GM19372 (cell line): ENCODE measurements around the gene CHMP2B.

Source experiments
- ATAC-seq: cut with Tn5 transposase; IDR thresholded peaks from one replicate; pipeline ENCODE4 v1.9.1; 2021; ENCODE audit warnings: mild to moderate bottlenecking, low read depth, moderate library complexity; ENCODE audit not compliant: unreplicated experiment

Gene CHMP2B, protein sequence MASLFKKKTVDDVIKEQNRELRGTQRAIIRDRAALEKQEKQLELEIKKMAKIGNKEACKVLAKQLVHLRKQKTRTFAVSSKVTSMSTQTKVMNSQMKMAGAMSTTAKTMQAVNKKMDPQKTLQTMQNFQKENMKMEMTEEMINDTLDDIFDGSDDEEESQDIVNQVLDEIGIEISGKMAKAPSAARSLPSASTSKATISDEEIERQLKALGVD

DNA sequence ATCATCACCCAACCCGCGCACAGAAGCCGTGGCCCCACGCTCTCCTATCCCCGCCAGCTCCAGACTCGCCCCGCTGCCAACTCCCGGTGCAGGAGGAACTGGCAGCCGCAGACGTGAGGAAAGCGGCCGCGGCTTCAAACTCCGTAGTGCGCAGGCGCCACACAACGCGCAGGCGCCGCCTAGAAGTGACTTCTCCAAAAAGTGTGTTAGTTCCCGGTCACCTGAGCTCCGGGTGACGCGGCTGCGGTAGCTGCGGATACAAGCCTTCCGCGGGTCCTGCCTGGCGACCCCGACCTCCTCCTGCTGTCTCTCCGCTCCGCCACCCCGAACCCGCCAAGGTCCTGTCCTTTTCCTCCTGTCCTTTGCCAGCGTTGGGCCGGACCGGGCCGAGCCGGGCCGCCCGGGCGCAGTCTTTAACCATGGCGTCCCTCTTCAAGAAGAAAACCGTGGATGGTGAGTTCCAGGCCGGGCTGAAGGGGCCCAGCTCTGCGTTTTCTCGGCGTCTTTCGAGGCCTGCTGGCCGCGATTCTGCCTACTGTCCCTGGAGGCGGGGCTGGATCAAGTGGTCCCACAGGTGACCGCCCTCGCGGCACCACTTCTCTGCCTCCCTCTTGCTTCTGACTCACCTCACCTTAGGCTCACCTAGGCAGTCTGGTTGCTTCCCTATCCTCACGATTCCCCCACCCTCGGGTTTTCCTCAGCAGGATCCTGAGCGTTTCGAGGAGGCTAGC lies at the start of gene CHMP2B:
Gene CHMP2B, plus strand, starts transcription at position 206 of the 731 bp plus-strand sequence. Its CDS starts 214 bp downstream, at position 420.
- ATAC-seq: peak; percentile 93

DNA sequence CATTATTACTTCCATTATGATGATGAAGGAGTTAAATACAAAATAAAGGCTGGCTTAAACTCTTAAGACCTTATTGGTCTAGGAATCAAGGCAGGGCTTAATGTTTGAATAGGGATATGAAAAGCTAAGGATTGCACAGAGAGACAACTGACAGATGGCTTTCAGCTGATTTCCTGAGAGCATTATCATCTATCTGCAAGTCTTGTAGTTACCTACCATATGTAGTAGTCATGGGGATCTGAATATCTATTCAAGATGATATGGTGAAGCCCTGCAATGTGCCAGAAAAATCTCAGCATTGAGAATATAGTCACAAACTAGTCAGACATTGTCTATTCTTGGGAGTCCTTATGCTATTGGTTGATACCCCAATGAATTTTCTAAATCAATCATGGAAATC lies 47.5 kb upstream of the CHMP2B start:
- ATAC-seq: no peak

DNA sequence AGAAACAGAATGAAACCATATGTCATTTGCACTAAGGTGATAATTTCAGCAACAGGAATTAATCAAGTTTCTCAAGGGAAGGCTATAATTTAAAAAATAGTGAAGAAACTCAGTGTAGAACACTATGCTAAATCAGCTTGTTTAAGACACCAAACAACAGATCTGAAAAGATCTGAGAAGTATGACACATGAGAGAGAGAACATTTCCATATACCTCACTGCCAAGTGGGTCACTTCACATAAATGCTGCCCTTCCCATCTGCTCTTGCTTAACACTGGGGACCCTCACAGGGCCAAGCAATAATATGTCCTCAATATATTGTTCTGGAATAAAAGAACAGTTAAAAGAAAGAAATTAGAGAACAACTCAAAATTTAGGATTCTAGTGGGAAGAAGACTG lies 45.6 kb upstream of the CHMP2B start:
- ATAC-seq: no peak

DNA sequence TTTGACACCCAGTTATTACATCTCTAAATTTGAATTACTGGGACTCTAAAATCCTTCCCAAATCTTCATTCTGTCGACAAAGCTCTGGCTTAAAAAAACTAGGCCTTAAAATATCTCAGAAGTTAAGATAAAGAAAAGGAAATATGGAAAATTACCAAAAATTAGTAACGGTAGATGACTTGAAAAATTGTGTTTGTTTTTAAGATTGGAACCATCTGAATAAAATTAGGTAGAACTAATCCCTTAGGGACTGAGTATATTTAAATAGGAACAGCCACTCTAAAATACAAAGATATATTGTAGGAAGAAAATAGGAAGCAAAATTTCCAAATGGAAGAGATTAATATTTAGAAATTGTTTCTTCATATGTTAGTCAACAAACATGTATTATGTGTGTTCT lies 45.1 kb upstream of the CHMP2B start:
- no peak for ATAC-seq

DNA sequence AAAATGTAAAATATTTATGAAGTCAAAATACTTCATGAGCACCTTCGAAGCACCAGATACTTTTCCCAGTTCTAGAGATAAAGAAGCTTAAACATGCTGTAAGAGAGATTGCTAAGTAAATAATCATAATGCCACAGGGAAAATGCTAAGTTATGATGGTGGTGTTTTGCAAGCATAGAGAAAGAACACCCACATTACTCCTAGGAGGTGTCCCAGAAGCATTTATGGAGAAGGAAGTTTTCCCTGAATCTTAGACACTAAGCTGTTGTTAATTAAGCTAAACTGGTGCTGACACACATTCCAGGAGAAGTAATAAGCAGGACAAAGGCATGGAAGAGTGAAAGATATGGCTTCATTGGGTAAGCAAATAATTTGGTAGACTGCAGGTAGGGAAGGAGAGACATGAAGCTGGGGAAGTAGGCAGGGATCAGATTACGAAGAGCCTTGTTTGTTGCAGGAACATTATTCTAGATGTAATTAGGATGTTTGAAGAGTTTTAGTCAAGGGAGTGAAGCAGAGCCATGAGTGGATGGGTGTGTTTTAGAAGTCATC lies 40.4 kb upstream of the CHMP2B start:
- ATAC-seq: no peak

DNA sequence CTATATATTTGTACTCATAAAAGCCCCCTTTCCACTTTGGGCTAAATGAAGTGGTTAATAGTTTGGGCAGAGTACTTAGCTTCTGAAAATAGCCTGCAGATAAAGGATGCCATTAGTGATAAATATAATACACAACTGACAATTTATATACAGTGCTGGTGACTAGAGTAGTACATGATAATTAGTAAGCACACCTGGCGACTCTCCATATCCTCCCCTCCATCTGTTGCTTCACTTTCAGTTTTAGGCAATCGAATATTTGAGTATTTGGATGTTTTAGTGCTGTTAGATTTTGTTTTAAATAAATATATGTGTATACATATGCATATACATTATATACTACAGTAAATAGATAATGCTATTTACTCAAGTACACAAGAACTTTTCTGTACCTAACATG lies 35.9 kb upstream of the CHMP2B start:
- ATAC-seq: no peak

DNA sequence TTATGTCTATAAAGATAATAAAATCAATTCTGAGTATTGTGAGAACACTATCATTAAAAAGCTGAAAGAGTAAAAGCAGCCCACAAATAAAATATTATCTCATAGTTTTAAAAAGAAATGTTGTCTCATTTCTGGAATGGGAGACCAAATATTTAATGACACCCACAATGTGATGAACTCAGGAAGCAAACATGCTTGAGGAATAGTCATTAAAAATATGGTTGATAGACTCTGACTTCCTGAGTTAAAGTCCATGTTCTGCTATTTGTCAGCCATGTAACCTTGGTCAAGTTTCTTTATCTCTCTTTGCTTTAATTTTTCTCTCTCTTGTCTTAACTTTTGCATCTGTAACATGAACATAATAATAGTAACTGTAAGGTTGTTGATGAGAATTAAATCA lies 35.5 kb upstream of the CHMP2B start:
- no peak for ATAC-seq

DNA sequence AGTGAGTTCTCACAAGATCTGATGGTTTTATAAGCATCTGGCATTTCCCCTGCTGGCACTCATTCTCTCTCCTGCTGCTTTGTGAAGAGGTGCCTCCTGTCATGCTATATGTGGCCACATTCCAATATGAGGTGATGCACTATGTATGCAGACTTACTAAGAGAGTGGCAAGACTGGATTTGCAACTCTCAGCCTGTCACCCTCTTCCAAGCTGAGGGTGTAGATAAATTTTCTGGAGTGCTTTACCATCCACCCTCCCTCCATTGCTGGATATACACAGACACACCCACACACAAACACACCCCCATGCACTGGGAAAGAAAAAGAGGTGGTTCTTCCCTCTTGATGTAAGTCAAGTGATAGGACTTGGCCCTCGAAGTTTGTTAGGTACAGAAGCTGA lies 30.2 kb upstream of the CHMP2B start:
- ATAC-seq: no peak

DNA sequence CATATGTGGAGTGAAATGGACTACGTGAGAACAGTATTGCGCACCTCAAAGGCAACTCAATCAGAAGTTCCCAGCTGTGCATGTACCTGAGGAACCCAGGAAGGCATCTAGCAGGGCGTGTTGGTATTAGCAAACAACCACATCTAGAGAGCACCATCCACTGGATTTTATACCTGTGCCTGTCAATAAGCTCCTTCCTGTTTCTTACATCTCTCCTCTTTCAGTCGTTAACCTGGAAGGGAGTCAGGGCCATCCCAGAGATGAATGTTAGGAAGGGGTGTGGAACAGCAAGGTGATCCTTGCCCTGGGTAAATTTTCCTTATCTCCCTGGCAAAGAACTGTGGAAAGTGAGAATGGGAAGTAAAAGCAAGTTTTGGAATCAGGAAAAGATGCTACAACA lies 29.6 kb upstream of the CHMP2B start:
- ATAC-seq: no peak

DNA sequence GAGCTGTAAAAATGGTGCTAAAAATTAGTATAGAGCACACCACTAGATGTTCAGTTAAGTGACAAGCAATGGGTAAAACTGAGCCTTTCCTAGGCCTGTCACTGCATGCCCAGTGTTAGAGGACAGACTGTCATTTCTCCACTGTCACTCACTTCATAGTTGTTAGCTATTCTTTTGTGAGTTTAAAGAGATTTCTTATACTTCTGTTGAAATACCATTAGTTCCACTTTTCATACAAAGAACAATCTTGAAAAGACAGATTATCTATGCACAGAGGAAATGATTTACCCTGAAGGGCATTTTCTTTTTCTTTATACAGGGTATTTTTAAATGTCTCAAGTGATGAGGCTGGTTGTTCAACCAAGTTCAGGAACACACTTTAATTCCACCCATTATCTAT lies 28.3 kb upstream of the CHMP2B start:
- ATAC-seq: no peak

DNA sequence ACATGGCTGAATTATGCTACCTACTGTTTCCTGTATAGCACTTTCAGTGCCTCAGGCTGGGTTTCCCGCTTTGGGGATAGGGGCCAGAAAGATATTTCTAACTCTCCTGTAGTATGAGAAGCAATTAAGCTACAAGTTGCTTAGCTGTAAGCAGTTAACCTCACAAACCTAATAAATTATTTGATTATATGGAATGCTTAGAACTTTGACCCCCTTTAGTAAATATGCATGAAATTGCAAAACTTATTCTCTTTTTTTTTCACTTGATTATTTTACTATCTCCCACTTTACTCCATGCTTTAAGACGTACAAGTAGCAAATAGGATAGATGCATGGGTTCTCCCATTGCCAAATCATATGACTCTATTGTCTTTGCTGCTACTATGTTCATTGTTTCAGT lies 27.5 kb upstream of the CHMP2B start:
- no peak for ATAC-seq

DNA sequence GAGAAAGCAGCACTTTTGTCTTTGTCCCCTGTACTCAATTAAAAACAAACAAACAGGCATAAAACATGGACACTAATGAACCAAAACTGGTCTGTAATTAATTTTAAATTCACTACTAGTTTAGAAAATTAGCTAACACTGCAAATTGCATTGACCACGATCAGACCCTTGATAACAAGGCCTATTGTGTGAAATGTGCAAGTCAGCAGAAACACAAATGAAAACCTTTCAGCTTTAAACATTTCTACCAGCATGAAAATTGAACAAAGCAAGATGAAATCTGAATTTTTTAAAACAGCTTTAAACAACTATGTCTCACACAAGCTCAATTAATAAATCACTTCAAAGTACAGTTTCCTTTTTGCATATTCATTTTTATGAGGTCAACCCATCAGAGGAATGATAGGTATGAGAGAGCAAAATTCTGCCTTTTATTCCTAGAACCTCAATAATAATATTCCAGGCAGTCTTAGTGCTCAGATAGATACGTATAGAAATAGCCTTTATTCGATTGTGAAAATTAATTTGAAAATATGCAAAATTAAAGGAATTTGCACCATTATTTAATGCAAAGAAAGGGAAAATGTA lies 27.0 kb upstream of the CHMP2B start:
- no peak for ATAC-seq

DNA sequence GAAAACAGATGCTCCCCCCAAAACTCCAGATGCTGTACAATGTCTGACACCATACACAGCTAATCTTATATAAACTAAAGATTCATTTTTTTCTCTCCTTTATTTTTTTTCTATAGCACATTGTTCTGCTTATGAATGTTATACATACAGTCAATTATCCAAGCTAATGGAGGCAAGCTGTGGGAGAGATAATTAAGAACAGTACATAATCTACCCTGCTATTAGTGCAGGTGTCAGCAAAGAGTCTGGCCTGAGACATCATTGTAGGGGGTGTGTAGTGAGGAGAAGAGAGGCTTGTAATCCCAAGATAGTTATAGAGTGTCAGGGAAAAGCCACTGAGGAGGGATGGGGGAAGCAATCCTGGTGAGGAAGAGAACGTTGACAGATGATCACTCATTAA lies 25.4 kb upstream of the CHMP2B start:
- no peak for ATAC-seq

DNA sequence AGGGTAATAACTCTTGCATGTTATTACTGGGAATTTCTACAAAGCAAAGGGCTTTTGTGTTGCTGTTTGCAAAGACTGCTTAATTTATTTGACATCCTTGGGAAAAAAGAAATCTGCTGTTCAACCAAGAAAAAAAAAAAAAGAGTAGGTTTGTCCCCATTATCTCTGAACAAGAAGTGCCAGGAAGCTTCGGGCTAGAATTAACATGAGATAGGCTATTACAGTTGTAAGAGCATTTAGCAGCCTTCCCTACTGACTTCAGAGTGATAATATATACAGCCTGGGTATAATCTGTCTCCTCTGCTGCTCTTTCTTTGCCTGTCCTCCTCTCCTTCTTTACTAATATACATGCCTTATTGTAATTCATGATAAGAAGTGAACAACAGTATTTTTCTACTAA lies 23.3 kb upstream of the CHMP2B start:
- no peak for ATAC-seq

DNA sequence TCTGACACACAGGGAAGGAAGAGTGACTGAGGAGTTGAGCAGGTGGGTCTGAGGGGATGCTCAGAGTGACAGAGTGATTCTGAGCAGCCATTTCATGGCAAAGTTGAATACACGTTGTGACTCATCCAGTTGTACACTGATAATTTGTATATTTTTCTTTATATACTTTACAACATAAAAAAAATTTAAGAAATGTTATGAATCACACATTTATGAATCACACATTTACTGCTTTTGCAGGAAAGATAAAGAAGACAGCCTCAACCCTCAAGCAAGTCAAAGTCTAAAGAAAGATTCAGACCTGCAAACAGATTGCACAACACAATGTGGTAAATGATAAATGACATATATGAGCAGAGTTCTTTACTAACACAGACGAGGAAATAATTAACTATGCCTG lies 21.0 kb upstream of the CHMP2B start:
- ATAC-seq: no peak

DNA sequence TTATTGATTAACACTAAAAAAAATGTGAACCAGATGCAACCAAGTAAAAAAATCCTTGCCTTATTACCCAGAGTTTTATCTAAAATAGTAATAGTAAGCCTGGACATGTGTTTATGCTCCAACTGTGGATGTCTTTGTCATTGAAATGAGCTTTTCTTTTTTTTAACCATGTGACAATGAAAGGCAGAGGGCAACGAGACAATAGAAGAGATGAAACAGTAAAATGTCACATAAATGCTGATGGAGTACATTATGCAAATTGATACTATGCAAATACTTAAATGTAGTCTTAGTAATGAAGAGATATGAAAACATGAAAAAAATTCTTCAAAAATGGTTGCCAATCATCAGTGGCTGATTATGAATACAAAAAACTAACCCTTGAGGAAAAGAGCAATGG lies 20.5 kb upstream of the CHMP2B start:
- ATAC-seq: no peak

DNA sequence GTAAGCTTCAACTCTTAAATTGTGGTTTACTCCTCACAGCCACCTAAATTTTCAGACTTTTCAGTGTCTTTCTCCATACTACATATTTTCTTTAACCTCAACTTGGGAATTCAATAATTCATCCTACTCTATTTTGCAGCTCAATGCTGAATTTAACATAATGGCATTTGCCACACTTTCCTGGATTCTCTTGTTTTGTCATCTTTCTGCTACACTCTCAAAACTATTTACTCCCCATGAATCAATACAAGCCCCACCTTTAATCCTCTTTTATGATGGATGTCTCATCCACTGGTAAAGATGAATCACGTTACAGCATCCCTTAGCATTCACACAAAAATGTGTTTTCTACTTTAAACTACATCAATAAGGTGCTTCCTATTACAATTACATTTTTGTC lies 19.6 kb upstream of the CHMP2B start:
- no peak for ATAC-seq

DNA sequence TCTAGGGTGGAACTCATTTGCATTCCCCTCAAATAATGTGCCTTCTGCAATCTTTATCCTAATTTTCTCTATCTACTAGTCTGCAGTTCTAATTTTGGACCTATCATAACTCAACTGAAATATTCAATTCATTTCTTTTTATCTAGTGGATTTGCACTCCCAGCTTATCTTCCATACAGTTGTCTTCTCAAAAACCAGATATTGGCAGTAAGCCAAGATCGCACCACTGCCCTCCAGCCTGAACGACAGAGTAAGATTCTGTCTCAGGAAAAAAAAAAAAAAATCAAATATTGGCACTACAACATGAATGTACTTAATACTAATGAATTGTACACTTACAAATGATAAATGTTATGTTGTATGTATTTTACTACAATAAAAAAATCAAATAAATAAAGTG lies 18.0 kb upstream of the CHMP2B start:
- ATAC-seq: no peak

DNA sequence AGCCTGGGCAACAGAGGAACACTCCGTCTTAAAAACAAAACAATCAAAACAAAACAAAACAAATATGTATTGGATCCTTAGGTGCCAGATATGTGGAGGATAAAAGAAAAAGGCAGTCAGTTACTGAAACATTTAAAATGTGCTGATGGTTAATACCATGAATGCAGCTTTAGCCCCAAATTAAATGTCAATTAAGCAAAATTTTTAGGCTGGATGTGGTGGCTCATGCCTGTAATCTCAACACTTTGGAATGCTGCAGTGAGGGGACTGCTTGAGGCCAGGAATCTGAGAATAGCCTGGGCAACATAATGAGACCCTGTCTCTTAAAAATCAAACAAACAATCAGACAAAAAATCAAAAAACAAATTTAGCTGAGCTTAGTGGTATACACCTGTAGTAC lies 8.5 kb upstream of the CHMP2B start:
- ATAC-seq: no peak

DNA sequence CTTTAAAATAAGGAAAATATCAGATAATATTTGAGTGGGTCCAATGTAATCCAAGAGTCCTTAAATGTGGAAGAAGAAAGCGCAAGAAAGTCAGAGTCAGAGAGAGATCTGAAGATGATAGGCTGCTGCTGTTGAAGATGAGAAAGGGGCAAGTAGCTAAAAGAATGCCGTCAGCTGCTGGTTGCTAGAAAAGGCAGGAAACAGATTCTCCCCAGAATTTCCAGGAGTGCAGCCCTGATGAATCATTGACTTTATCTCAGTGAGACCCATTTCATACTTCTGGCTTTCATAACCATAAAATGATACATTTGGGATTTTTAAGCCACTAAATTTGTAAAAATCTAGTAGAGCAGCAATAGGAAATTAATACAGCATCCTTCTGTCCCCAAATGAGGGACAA lies 7.5 kb upstream of the CHMP2B start:
- ATAC-seq: no peak

DNA sequence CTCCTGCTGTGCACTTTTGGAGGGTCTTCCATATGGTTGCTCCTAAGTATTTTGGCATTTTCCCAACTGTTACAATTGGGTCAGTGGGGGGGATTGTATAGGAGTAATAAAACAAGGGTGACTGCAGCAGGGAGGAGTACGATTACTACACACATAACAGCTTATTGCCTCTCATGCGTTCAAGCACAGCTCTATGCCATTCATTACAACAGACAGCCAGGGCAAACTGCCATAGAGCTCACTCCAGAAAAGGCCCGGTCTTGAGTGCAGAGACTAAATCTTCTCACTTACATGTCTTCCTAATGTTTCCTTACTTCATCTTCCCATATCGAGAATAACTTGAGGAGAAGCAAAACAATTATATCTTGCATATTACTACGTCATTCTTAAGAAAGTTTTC lies 1.4 kb upstream of the CHMP2B start:
- ATAC-seq: no peak

DNA sequence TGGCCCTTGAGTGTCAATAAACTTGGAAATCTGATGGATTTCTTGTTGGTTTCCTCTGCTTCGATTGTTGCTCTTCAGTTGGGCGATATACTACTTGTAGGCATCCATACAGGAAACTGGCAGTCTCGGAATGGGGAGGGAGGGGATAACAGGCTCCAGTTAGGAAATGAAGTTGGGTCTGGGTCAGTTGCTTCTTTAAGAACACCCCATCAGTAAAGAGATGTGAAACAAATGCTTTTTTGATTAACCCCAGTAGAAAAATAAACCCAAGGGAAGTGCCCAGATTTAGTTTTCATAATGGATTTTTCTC lies 681 bp downstream of the CHMP2B start:
- ATAC-seq: peak; percentile 0
